HG03575 (cell line): ENCODE measurements around the gene ZNF865.

Experiments
- ATAC-seq: cut with Tn5 transposase; IDR thresholded peaks from one replicate; pipeline ENCODE4 v1.9.1; 2021; ENCODE audit not compliant: unreplicated experiment, insufficient number of reproducible peaks, low FRiP score; ENCODE audit errors: extremely low read depth

Gene ZNF865

GRCh38 chr19:55585658-55586339 lies 19.6 kb upstream of the ZNF865 start:
- ATAC-seq, result no peak

- no peak for ATAC-seq
Observed at GRCh38 chr19:55586976-55587668, 18.3 kb upstream of the ZNF865 start.

GRCh38 chr19:55588738-55589137 lies 16.7 kb upstream of the ZNF865 start:
- ATAC-seq, result no peak

GRCh38 chr19:55590109-55590508 lies 15.3 kb upstream of the ZNF865 start:
- no peak for ATAC-seq

GRCh38 chr19:55590617-55591016 lies 14.8 kb upstream of the ZNF865 start:
- no peak for ATAC-seq

GRCh38 chr19:55591555-55591954 lies 13.9 kb upstream of the ZNF865 start:
- no peak for ATAC-seq

GRCh38 chr19:55592391-55593090 lies 12.9 kb upstream of the ZNF865 start:
- no peak for ATAC-seq

- ATAC-seq, result no peak
Observed at GRCh38 chr19:55593096-55593772, 12.2 kb upstream of the ZNF865 start.

GRCh38 chr19:55594996-55595545 lies 10.4 kb upstream of the ZNF865 start:
- no peak for ATAC-seq

GRCh38 chr19:55596304-55596703 lies 9.1 kb upstream of the ZNF865 start:
- ATAC-seq, result no peak

GRCh38 chr19:55597501-55597921 lies 7.9 kb upstream of the ZNF865 start:
- no peak for ATAC-seq

- no peak for ATAC-seq
Observed at GRCh38 chr19:55598034-55598433, 7.4 kb upstream of the ZNF865 start.

GRCh38 chr19:55598719-55599467 lies 6.6 kb upstream of the ZNF865 start:
- no peak for ATAC-seq

- no peak for ATAC-seq
Observed at GRCh38 chr19:55599468-55599841, 6.0 kb upstream of the ZNF865 start, which contains the start of gene FIZ1. Gene FIZ1 (minus strand): TSS chr19:55599517. CDS start chr19:55597865, 1,652 bp downstream.

- ATAC-seq, result no peak
Observed at GRCh38 chr19:55599842-55600661, 5.4 kb upstream of the ZNF865 start, which contains the start of gene ZNF524. Gene ZNF524 (plus strand): TSS chr19:55600288. CDS start chr19:55602113, 1,825 bp downstream.

- no peak for ATAC-seq
Observed at GRCh38 chr19:55600662-55601028, 4.8 kb upstream of the ZNF865 start.

- no peak for ATAC-seq
Observed at GRCh38 chr19:55601084-55601483, 4.4 kb upstream of the ZNF865 start.
